B cell (primary cell): ENCODE results near the gene GSTM3.

Experiments
- EZH2 ChIP-seq: IDR thresholded peaks from 2 replicates; pipeline ENCODE4 v1.6.1; 2012; ENCODE audit warnings: borderline replicate concordance, low read depth, mild to moderate bottlenecking, moderate library complexity, low read length; ENCODE audit not compliant: insufficient read depth, poor library complexity, severe bottlenecking
- TF ChIP-seq, protein P1 (sequence below): fragments of 200-600 bp; IDR thresholded peaks from one replicate; pipeline ENCODE4 v1.8.0; 2022; ENCODE audit warnings: antibody characterized with exemption, mild to moderate bottlenecking

- TF ChIP-seq, protein P1, sequence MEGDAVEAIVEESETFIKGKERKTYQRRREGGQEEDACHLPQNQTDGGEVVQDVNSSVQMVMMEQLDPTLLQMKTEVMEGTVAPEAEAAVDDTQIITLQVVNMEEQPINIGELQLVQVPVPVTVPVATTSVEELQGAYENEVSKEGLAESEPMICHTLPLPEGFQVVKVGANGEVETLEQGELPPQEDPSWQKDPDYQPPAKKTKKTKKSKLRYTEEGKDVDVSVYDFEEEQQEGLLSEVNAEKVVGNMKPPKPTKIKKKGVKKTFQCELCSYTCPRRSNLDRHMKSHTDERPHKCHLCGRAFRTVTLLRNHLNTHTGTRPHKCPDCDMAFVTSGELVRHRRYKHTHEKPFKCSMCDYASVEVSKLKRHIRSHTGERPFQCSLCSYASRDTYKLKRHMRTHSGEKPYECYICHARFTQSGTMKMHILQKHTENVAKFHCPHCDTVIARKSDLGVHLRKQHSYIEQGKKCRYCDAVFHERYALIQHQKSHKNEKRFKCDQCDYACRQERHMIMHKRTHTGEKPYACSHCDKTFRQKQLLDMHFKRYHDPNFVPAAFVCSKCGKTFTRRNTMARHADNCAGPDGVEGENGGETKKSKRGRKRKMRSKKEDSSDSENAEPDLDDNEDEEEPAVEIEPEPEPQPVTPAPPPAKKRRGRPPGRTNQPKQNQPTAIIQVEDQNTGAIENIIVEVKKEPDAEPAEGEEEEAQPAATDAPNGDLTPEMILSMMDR, result no peak
- TF ChIP-seq EZH2, result no peak
Observed at GRCh38 chr1:109728870-109729269, 12.0 kb downstream of the GSTM3 start.
